GM21423 (cell line): ENCODE measurements around the gene NFIA.

Experiments used
- ATAC-seq: cut with Tn5 transposase; IDR thresholded peaks from one replicate; pipeline ENCODE4 v1.9.1; 2021; ENCODE audit warnings: mild to moderate bottlenecking, moderate library complexity; ENCODE audit not compliant: unreplicated experiment

NFIA gene

DNA sequence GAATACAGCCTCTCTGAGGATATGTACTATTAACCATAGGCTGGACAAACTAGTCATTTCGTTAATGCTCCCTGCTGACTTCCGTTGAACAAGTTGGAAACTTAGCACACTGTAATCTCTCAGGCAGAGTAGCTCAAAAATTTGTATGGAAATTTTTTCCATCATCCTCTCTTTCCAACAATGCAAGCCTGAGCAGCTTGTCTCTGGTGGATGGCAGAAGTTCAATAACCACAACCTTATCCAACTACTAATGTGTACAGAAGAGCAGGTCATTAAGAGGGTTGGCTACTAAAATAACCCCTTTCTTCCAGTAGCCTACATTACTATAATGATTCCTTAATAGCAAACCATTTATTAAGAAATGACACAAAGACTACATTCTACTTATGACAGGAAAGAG, 262.3 kb downstream of the NFIA start:
- ATAC-seq = no peak

DNA sequence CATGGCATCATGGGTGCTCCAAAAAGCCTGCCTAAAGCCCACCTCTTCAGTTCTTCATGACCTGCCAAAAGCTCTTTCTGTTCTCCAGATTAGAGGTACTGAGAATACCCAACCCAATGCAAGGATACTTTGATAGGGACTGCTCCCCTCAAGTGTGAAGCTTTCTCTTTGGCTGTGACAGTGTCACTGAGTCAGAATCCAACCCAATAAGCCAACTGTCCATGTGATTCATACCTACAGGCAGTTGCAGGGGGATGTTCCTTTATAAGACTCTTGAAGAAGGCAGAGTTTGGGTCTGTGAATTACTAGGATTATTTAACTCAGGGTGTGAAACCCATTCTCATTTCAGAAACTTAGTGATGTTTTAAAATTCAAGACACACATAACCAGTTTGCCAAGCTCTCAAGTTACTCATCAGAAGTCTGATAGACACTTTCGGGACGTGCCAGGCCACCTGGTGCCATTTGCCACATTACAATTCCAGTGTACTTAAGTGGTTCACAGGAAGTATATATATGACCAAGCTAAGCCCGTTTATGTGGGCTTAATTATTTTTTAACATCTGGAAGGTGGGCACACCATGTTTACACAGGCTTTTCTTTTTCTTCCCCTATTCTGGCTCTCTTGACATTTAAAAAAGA, 265.8 kb downstream of the NFIA start:
- ATAC-seq = no peak

- no peak for ATAC-seq
These were observed 270.6 kb downstream of the NFIA start for GRCh38 chr1:61352845-61353435.

- no peak for ATAC-seq
These were observed 271.5 kb downstream of the NFIA start for GRCh38 chr1:61353797-61354406.

DNA sequence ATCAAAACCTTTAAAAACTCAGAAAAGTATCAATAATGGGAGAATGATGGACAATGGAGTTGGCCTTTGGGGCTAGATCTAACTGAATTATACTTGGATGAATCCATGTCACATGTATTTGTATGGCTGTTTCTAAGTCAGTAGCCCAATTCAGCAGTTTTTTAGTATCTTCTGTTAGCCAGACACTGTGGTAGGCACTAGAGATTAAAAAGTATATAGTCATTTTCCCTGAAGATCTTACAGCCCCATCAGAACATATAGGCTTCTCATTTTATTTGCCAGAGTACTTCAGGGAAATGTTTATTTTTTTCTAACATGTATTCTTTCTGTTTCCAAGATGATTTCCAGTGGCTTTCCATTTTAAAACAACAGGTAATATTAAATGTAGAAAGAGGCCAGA, 273.7 kb downstream of the NFIA start:
- ATAC-seq = no peak

DNA sequence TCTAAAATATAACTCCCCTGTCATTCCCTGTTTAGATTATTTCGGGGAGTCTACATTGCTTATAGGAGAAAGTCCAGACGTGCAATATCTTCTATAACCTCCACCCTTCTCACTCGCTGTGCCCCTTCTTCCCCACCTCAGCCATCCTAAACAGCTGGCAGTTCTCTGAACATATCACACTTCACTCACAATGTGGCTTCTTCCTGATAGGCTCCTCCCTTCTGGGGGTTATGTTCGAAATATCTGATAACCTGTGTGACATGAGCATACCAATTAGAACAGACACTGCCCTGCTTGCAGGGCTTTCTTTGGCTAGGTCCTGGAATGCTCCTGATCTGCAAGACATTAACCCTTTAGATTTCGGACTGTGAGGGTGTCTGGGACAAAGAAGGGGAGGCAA, 274.6 kb downstream of the NFIA start:
- ATAC-seq = no peak

DNA sequence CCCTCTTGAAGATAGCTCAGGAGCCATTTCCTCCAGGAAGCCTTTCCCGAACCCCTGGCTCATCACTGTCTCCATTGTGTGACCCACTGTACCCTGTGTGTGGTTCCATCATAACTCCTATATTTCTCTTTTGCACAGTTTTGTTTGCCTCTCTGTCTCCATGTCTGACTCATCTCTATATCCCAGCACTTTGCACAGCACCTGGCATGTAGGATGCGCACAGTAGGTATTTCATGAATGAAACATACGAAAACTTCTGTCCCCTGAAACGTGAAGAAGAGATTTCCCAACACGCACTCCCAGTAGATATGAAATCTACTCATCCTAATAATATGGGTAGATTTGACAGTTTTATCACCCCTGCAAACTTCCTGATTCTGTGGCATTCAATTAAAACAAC, 275.2 kb downstream of the NFIA start:
- ATAC-seq = no peak

DNA sequence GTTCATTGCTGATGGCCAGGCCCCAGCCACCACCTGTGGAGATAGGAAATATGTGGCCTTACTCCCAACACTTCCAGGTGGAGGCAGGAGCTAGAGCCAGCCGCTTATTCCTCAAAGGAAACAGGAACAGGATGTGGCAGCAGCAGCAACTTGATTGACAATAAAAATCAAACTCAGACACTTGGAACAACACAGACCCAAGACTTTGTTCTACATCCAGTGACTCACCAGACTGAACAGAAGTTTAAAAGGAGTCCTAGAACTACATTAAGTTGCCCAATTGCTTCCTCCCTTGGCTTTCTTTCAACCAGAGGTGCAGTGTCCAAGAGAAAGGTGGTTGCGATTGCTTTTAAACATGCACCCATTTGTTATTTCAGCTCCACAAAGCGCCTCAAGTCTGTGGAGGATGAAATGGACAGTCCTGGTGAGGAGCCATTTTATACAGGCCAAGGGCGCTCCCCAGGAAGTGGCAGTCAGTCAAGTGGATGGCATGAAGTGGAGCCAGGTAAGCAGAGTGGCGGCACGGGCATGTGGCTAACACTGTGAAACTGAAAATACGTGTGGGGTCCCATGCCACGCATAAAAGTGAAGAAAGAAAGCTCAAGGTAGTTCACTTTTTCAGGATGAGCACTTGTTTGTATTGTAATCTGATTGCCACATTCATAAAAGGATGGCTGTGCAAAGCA, 276.6 kb downstream of the NFIA start:
- ATAC-seq = no peak

GRCh38 chr1:61361931-61362330, 279.6 kb downstream of the NFIA start:
- ATAC-seq = no peak

DNA sequence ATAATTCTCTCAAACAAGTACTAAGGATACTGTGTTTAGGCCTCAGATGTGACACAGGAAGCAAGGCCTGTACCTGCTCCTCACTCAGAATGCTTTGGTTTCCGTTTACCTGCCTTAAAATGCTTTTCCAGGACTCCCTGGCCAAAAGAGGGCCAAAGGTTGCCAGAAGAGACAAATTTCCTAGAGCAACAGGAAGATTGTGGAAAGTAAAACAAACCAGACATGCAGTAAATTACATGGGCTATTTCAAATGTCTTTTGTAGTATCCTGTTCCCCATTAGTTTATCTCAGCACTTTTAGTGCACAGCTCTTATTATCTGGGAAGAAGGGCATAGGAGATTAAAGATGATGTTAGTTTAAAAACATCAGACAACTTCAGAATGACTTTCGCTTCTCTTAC, 280.0 kb downstream of the NFIA start:
- no peak for ATAC-seq

GRCh38 chr1:61368366-61368765, 286.0 kb downstream of the NFIA start:
- ATAC-seq = no peak

GRCh38 chr1:61368876-61369275, 286.5 kb downstream of the NFIA start:
- no peak for ATAC-seq

DNA sequence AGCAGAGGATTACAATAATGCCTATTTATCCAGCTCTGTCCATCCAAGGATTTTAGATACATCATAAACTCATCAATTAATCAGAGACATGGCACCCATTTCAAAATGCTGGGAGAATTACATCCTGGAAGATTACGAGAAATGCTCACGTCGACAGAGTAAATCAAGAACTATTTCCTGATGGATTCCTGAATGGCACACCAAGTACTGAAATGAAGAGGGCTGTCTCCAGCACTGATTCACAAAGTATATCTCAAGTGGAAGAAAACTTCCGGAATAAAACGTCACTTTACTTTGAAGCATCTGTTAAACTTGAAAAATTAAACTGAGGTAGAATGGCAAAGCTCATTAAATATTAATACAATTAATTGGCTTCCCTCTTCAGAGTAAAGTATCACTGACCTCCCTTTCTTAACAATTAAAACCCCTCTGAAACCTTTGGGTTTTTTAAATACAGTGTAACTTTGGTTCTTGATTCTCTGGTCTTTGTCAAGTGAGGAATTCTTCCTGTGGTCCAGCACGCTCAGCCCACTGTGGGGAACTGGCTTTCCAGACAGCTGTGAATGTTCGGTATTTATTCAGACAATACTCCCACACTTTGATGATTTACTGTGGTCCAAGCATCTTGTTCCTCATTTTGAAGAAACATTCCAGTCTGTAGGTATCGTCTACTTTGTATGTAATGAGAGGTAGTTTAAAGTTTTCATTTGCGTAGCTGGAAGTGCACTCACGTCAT, 288.0 kb downstream of the NFIA start:
- ATAC-seq = no peak

- no peak for ATAC-seq
These were observed 288.5 kb downstream of the NFIA start for GRCh38 chr1:61370913-61371279.

DNA sequence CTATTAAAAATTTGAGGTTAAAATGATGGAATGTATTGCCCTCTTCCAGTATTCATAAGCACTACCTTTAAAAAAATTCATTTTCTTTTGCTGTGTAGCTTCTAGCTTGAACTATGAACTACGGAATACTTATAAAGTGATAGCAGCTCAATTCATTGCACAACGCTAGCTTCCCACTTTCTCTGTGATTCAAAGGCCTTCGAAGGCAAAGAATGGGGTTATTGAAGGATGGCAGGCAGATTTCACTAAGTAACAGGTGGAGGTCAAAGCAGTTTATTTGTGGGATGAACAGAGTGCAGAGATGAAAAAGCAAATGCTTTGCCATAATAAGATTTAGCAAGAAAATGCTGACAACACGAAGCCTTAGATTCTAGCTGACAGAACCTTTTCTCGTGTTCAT, 290.6 kb downstream of the NFIA start:
- no peak for ATAC-seq

- no peak for ATAC-seq
These were observed 291.8 kb downstream of the NFIA start for GRCh38 chr1:61374156-61374555.

DNA sequence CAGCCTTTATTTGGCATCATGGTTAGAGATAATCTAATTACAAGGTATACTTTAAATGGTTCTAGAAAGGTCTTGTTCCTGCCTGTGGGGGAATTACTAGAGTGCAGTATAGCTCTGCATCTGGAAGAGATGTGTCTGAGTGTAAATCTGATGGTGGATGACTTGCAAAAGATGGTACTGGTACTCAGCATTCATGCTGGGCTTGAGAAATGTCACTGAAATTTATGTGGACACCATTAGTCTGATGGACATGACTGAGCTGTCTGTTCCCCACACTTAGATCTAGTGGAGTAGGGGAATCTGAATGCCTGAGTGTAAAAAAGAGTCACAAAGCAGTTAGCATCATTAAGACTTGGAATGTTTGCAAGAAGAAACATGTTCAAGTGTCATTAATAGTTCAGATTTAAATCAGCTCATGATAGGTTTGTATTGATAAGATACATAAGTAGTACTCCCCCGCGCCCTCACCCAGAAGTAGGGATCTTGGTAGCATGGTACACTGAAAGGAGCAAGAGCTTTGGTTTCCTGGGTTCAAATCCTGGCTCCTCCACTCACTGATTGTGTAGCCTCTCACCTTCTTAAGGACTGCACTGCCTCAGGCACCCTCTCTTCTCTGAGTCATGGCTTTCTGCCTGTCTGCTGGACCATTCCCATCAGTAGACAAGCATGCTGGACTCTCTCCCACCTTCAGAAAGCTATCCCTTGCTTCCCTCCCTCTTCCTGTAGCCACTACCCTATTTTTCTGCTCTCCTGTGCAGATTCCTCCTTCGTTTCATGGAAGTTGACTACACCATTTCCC, 292.9 kb downstream of the NFIA start:
- ATAC-seq = no peak

DNA sequence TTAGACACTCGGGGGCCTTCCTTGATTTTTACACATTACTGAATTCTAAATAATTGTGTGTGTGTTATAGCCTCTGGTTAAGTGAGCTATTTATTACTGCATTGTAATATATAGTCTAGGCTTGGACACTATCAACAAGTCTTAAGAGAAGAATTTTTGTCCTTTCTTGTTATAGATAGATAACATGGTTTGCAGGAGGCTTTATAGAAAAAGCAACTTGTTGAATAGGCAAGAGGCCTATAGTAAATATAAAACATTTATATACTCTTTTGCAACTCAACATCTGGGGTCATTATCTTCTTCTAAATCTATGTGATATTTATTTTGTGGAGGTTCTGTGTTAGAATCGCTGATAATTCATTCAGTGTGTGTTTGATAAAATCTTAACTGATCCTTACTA, 293.8 kb downstream of the NFIA start:
- no peak for ATAC-seq

- no peak for ATAC-seq
These were observed 295.0 kb downstream of the NFIA start for GRCh38 chr1:61377242-61377958.
